Measurements from ENCODE around the gene UBAP1.
"Not testable (repeated sequence)": the region's sequence is repeated elsewhere in the genome, so short reads cannot be mapped to it uniquely, and the experiment has no call there.

DNA sequence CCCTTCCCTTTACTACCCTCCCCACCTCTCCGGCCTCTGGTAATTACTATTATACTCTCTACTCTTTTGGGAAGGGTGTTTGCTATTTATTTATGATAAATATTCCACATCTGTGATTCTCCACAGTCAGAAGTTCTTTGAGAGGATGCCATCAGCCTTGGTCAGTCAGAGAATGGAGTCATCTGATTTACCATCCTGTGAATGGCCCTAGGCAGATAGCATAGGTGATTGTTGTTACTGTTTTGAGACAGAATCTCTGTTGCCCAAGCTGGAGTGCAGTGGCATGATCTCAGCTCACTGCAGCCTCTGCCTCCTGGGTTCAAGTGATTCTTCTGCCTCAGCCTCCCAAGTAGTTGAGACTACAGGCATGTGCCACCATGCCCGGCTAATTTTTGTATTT is 38.2 kb downstream of the UBAP1 start:
- TF ChIP-seq ZBTB33 (IDR thresholded peaks at IDR 0.05; ENCODE audit: extremely low read depth, insufficient replicate concordance, low read length); SIN3A (IDR thresholded peaks at IDR 0.05; ENCODE audit: low read depth); EZH2phosphoT487 (IDR thresholded peaks at IDR 0.05; ENCODE audit: borderline replicate concordance); POLR2A (IDR thresholded peaks at IDR 0.05; ENCODE audit: borderline replicate concordance, extremely low read depth, insufficient read depth, insufficient read length): not testable (repeated sequence)
- TF ChIP-seq, protein P1, sequence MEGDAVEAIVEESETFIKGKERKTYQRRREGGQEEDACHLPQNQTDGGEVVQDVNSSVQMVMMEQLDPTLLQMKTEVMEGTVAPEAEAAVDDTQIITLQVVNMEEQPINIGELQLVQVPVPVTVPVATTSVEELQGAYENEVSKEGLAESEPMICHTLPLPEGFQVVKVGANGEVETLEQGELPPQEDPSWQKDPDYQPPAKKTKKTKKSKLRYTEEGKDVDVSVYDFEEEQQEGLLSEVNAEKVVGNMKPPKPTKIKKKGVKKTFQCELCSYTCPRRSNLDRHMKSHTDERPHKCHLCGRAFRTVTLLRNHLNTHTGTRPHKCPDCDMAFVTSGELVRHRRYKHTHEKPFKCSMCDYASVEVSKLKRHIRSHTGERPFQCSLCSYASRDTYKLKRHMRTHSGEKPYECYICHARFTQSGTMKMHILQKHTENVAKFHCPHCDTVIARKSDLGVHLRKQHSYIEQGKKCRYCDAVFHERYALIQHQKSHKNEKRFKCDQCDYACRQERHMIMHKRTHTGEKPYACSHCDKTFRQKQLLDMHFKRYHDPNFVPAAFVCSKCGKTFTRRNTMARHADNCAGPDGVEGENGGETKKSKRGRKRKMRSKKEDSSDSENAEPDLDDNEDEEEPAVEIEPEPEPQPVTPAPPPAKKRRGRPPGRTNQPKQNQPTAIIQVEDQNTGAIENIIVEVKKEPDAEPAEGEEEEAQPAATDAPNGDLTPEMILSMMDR (IDR thresholded peaks at IDR 0.05 in 2 of 3, conservative IDR thresholded peaks at IDR 0.05 in 1 of 3; ENCODE audit: borderline replicate concordance in 1 of 3, insufficient read depth in 1 of 3, low read depth in 2 of 3, low read length in 2 of 3) = not testable (repeated sequence)
- TF ChIP-seq, protein P2, sequence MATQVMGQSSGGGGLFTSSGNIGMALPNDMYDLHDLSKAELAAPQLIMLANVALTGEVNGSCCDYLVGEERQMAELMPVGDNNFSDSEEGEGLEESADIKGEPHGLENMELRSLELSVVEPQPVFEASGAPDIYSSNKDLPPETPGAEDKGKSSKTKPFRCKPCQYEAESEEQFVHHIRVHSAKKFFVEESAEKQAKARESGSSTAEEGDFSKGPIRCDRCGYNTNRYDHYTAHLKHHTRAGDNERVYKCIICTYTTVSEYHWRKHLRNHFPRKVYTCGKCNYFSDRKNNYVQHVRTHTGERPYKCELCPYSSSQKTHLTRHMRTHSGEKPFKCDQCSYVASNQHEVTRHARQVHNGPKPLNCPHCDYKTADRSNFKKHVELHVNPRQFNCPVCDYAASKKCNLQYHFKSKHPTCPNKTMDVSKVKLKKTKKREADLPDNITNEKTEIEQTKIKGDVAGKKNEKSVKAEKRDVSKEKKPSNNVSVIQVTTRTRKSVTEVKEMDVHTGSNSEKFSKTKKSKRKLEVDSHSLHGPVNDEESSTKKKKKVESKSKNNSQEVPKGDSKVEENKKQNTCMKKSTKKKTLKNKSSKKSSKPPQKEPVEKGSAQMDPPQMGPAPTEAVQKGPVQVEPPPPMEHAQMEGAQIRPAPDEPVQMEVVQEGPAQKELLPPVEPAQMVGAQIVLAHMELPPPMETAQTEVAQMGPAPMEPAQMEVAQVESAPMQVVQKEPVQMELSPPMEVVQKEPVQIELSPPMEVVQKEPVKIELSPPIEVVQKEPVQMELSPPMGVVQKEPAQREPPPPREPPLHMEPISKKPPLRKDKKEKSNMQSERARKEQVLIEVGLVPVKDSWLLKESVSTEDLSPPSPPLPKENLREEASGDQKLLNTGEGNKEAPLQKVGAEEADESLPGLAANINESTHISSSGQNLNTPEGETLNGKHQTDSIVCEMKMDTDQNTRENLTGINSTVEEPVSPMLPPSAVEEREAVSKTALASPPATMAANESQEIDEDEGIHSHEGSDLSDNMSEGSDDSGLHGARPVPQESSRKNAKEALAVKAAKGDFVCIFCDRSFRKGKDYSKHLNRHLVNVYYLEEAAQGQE (IDR thresholded peaks at IDR 0.05; ENCODE audit: low read depth) = not testable (repeated sequence)

Data from HCT116 (cell line).